Uterus (tissue), 2 donors: ENCODE data around the gene HRH3.

Source experiments
- CTCF ChIP-seq, 4 experiments: fragments of 200-600 bp in 2 of 4; fragments of 450-650 bp in 2 of 4; sonication (generic) in 2 of 4; IDR thresholded peaks; one replicate each; pipeline ENCODE4 v1.5.1; 2016 to 2019; ENCODE audit warnings: antibody characterized with exemption in 4 of 4, mild to moderate bottlenecking in 2 of 4, moderate library complexity in 1 of 4
- POLR2A ChIP-seq, 2 donors: fragments of 450-650 bp; IDR thresholded peaks; one replicate each; pipeline ENCODE4 v1.6.1; 2016; ENCODE audit warnings: antibody characterized with exemption in 2 of 2, mild to moderate bottlenecking in 1 of 2, moderate library complexity in 1 of 2

DNA sequence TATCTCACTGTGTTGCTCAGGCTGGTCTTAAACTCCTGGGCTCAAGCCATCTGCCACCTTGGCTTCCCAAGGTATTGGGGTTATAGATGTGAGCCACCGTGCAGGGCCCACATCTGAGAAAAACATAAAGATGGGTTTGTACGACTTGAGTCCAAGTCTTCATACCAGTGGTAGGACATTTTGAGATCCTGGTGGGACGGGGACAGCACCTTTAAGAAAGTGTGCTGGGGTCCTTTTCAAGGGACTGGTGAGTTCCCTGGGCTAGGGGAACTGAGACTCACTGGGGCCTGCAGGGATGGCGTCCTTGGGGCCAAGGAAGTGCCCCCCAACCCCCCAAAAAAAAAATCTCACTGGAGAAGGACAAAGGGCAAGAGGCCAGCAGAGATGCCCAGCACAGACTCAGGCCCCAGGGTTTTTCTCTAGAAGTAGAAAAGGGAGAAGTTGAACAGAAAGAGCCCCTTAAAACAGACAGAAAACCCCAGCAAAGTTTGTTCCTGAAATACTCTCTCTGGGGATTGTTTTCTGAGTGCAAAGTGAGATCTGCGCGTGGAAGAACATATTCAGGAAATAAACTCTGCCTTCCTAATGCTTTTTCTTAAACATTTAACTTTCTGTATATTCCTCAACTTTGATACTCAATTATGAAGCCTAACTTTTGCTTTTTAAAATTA, 28.9 kb upstream of the HRH3 start:
- no peak for TF ChIP-seq POLR2A (IDR thresholded peaks at IDR 0.05)
- TF ChIP-seq CTCF (IDR thresholded peaks at IDR 0.05), result no peak
